Transverse colon (tissue), 4 donors: ENCODE results near the gene ZNF653.

Experiments
- EP300 ChIP-seq: sonication (generic); formaldehyde crosslinking; IDR thresholded peaks from one replicate; pipeline ENCODE4 v1.6.1; 2017; ENCODE audit warnings: antibody characterized with exemption, low read depth
- POLR2A ChIP-seq: fragments of 450-650 bp; IDR thresholded peaks from one replicate; pipeline ENCODE4 v1.6.1; 2016; ENCODE audit warnings: antibody characterized with exemption, mild to moderate bottlenecking, moderate library complexity
- POLR2AphosphoS5 ChIP-seq, 3 donors: sonication (generic); formaldehyde crosslinking; IDR thresholded peaks; one replicate each; pipeline ENCODE4 v1.6.1; 2016; ENCODE audit warnings: antibody characterized with exemption in 3 of 3
- TF ChIP-seq, protein P1 (sequence below), 5 experiments: fragments of 200-600 bp in 3 of 5; fragments of 450-650 bp in 2 of 5; sonication (generic) in 3 of 5; IDR thresholded peaks; 1 replicate in 2 of 5; 2 replicates in 3 of 5; pipeline ENCODE4 v1.5.1; 2016 to 2017; ENCODE audit warnings: antibody characterized with exemption in 5 of 5, inconsistent platforms in 3 of 5, mild to moderate bottlenecking in 2 of 5, moderate library complexity in 1 of 5

DNA sequence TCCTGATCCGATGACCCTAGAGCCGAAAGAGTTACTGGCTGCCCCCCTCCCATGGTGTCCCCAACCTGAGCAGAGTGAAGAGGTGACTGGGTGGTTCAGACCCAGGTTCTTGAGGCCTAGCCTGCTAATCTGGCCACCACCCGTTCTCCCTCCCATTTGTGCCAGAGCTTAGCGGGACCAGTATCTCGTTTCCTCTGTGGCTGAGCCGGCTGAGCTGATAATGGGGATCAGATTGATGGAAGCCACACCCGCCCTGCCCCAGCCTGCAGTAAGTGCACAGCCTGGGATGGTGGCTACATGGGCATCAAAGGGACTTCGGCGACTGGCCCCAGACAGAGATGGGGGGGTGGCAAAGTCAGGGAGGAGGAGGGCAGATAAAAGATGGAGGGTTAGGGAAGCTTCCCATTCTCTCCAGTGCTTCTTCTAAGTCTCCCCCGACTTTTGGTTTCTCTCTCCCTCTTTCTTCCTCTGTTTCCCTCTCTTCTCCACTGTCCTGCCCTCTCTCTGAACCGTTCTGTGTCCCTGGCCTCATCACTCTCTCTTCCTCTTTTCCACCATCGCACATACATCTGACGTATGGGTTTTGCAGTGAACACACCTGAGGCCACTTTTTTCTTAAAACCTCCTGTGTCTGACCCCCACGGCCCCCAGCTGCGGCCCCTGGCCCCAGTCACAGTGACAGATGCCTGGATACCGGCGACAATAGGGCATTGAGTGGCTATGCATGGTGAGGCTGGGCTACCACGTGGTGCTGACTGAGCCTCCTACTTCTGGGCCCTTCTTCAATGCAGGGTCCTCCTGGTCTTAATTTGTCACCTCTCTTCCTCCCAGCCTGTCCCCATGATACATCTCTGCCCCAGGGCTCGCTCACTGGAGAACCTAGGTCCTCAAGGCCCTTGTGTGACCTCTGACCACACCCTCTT, 27.2 kb downstream of the ZNF653 start:
- TF ChIP-seq, protein P1, sequence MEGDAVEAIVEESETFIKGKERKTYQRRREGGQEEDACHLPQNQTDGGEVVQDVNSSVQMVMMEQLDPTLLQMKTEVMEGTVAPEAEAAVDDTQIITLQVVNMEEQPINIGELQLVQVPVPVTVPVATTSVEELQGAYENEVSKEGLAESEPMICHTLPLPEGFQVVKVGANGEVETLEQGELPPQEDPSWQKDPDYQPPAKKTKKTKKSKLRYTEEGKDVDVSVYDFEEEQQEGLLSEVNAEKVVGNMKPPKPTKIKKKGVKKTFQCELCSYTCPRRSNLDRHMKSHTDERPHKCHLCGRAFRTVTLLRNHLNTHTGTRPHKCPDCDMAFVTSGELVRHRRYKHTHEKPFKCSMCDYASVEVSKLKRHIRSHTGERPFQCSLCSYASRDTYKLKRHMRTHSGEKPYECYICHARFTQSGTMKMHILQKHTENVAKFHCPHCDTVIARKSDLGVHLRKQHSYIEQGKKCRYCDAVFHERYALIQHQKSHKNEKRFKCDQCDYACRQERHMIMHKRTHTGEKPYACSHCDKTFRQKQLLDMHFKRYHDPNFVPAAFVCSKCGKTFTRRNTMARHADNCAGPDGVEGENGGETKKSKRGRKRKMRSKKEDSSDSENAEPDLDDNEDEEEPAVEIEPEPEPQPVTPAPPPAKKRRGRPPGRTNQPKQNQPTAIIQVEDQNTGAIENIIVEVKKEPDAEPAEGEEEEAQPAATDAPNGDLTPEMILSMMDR (IDR thresholded peaks at IDR 0.05) = no peak
- TF ChIP-seq POLR2A (no peak), EP300 (no peak), POLR2AphosphoS5 (IDR thresholded peaks at IDR 0.05) (no peak)
